SK-N-SH (cell line): ENCODE results near the gene TMEM161A. TPM values are rescaled to one million over a fixed set of nuclear protein-coding genes. Genes with fewer than 3 reads are reported as not detected.

Experiments used
- CTCF ChIA-PET: fragments of 300-600, 350-600 bp; formaldehyde crosslinking; extraction: SDS; loops from one replicate; lab custom pipeline; 2021; lab: Yijun Ruan, JAX
- POLR2A ChIA-PET: fragments of 350-600 bp; sonication (Branson Sonifier 250); formaldehyde crosslinking; extraction: SDS; loops from one replicate; lab custom pipeline; 2020; ENCODE audit warnings: antibody characterized with exemption, inconsistent platforms; lab: Yijun Ruan, JAX
- DNase-seq: peaks from one replicate; pipeline ENCODE4 v3.0.0; 2012
- H2AFZ ChIP-seq: fragments of 200-600 bp; sonication (generic); 2 replicates; pipeline ENCODE4 v1.8.1; 2016; ENCODE audit warnings: antibody characterized with exemption, mild to moderate bottlenecking, low read depth
- H3F3A ChIP-seq: fragments of 200-600 bp; sonication (generic); replicated peaks from 2 replicates; pipeline ENCODE3; 2016; ENCODE audit warnings: antibody characterized with exemption, mild to moderate bottlenecking; ENCODE audit not compliant: insufficient read depth
- H3K27ac ChIP-seq, 2 experiments: fragments of 200-500 bp in 1 of 2; fragments of 200-600 bp in 1 of 2; sonication (Bioruptor generic) in 1 of 2; sonication (generic), shearing (Covaris generic) in 1 of 2; 2 replicates each; pipeline versions ENCODE4 v1.5.1 to v1.6.1; 2014 to 2016; ENCODE audit warnings: low read depth in 2 of 2, inconsistent platforms in 1 of 2, low read length in 1 of 2, mild to moderate bottlenecking in 1 of 2, mixed read lengths in 1 of 2
- H3K27me3 ChIP-seq: fragments of 200-600 bp; sonication (generic), shearing (Covaris generic); 2 replicates; pipeline ENCODE4 v1.6.1; 2016; ENCODE audit warnings: mixed run types; ENCODE audit not compliant: insufficient read depth
- H3K36me3 ChIP-seq, 2 experiments: fragments of 200-500 bp in 1 of 2; fragments of 200-600 bp in 1 of 2; sonication (Bioruptor generic) in 1 of 2; sonication (generic) in 1 of 2; replicated peaks in 1 of 2; 2 replicates each; pipeline versions ENCODE3 to v1.5.1; 2014 to 2016; ENCODE audit warnings: low read length in 1 of 2, mild to moderate bottlenecking in 1 of 2; ENCODE audit not compliant: insufficient read depth in 2 of 2, control insufficient read depth in 1 of 2
- H3K4me1 ChIP-seq, 2 experiments: fragments of 200-500 bp in 1 of 2; fragments of 200-600 bp in 1 of 2; sonication (Bioruptor generic) in 1 of 2; sonication (generic), shearing (Covaris generic) in 1 of 2; 2 replicates each; pipeline versions ENCODE4 v1.5.1 to v1.6.1; 2014 to 2016; ENCODE audit warnings: low read depth in 1 of 2, low read length in 1 of 2, mixed run types in 1 of 2; ENCODE audit not compliant: insufficient read depth in 2 of 2, control insufficient read depth in 1 of 2
- H3K4me2 ChIP-seq: fragments of 200-600 bp; sonication (generic), shearing (Covaris generic); 2 replicates; pipeline ENCODE4 v1.6.1; 2017; ENCODE audit warnings: mixed run types
- H3K4me3 ChIP-seq, 2 experiments: fragments of 200-500 bp in 1 of 2; fragments of 200-600 bp in 1 of 2; sonication (Bioruptor generic) in 1 of 2; sonication (generic), shearing (Covaris generic) in 1 of 2; 2 replicates each; pipeline versions ENCODE4 v1.5.1 to v1.8.1; 2014 to 2016; ENCODE audit warnings: low read depth in 2 of 2, inconsistent platforms in 1 of 2, low read length in 1 of 2, mild to moderate bottlenecking in 1 of 2, mixed read lengths in 1 of 2, moderate library complexity in 1 of 2
- H3K79me2 ChIP-seq: fragments of 200-600 bp; sonication (generic); 2 replicates; pipeline ENCODE4 v1.8.1; 2017; ENCODE audit warnings: mild to moderate bottlenecking; ENCODE audit not compliant: insufficient read depth
- H3K9ac ChIP-seq: fragments of 200-600 bp; sonication (generic); 2 replicates; pipeline ENCODE4 v1.6.1; 2017; ENCODE audit warnings: mixed run types
- H3K9me2 ChIP-seq: fragments of 200-600 bp; sonication (generic); 2 replicates; pipeline ENCODE4 v1.6.1; 2017; ENCODE audit warnings: mixed run types
- H3K9me3 ChIP-seq: fragments of 200-600 bp; sonication (generic); 2 replicates; pipeline ENCODE4 v1.6.1; 2017; ENCODE audit warnings: mixed run types, mild to moderate bottlenecking, moderate library complexity
- H4K20me1 ChIP-seq: fragments of 200-600 bp; sonication (generic); 2 replicates; pipeline ENCODE4 v1.6.1; 2017; ENCODE audit warnings: mild to moderate bottlenecking, mixed run types; ENCODE audit not compliant: insufficient read depth
- CHD2 ChIP-seq: fragments of 150-350 bp; IDR thresholded peaks from 2 replicates; pipeline ENCODE4 v1.6.1; 2018; ENCODE audit warnings: low read length; ENCODE audit not compliant: partially characterized antibody
- ELF1 ChIP-seq: IDR thresholded peaks from 2 replicates; pipeline ENCODE4 v1.4.0; 2012
- FOSL2 ChIP-seq: IDR thresholded peaks from 2 replicates; pipeline ENCODE4 v1.4.0; 2012; ENCODE audit warnings: low read depth, mild to moderate bottlenecking, moderate library complexity, borderline replicate concordance
- FOXJ3 ChIP-seq: sonication (generic); formaldehyde crosslinking; IDR thresholded peaks from 2 replicates; pipeline ENCODE4 v1.5.1; 2020; ENCODE audit warnings: mild to moderate bottlenecking, missing genetic modification reagents
- GABPA ChIP-seq: IDR thresholded peaks from 2 replicates; pipeline ENCODE4 v1.4.0; 2012; ENCODE audit warnings: low read depth, mild to moderate bottlenecking
- MEF2A ChIP-seq: IDR thresholded peaks from 2 replicates; pipeline ENCODE4 v1.4.0; 2012; ENCODE audit warnings: low read depth, borderline replicate concordance
- NFIC ChIP-seq: IDR thresholded peaks from 2 replicates; pipeline ENCODE4 v1.4.0; 2012; ENCODE audit warnings: borderline replicate concordance
- NRF1 ChIP-seq: IDR thresholded peaks from 2 replicates; pipeline ENCODE4 v1.6.1; 2012; ENCODE audit warnings: low read depth, mild to moderate bottlenecking, low read length
- POLR2AphosphoS5 ChIP-seq: IDR thresholded peaks from 2 replicates; pipeline ENCODE4 v1.6.1; 2012; ENCODE audit warnings: low read depth, low read length
- RAD21 ChIP-seq: IDR thresholded peaks from 2 replicates; pipeline ENCODE4 v1.6.1; 2012; ENCODE audit warnings: mild to moderate bottlenecking, low read length
- RCOR1 ChIP-seq: fragments of 150-350 bp; IDR thresholded peaks from 2 replicates; pipeline ENCODE4 v1.6.1; 2017; ENCODE audit warnings: antibody characterized with exemption, low read length
- RXRA ChIP-seq: IDR thresholded peaks from 2 replicates; pipeline ENCODE4 v1.4.0; 2012; ENCODE audit warnings: low read depth, mild to moderate bottlenecking, borderline replicate concordance
- SIN3A ChIP-seq: IDR thresholded peaks from 2 replicates; pipeline ENCODE4 v1.6.1; 2012; ENCODE audit warnings: low read depth, mild to moderate bottlenecking, low read length, moderate library complexity, borderline replicate concordance
- SMC3 ChIP-seq: IDR thresholded peaks from 2 replicates; pipeline ENCODE4 v1.6.1; 2012; ENCODE audit warnings: low read depth, low read length, improper control_type of control experiment
- TCF12 ChIP-seq: IDR thresholded peaks from 2 replicates; pipeline ENCODE4 v1.4.0; 2012
- WGBS: methylation state at CpG from one replicate; pipeline ENCODE4 v1.1.6; 2017; ENCODE audit warnings: low lambda C conversion rate; 5-methylcytosine and 5-hydroxymethylcytosine counted together
- polyA plus RNA-seq, 3 experiments: library from polyadenylated mRNA; depleted of rRNA; stranded (reverse); fragments of >200 nt; gene quantifications; 2 replicates each; pipeline ENCODE4 v1.2.3, GENCODE V29; 2012
- TF ChIP-seq, protein P1 (sequence below): fragments of 200-600 bp; sonication (generic); IDR thresholded peaks from 2 replicates; pipeline ENCODE4 v1.6.1; 2017; ENCODE audit warnings: antibody characterized with exemption, mild to moderate bottlenecking, moderate library complexity
- TF ChIP-seq, protein P2 (sequence below): IDR thresholded peaks from 2 replicates; pipeline ENCODE4 v1.4.0; 2012; ENCODE audit warnings: low read depth
- TF ChIP-seq, protein P3 (sequence below): IDR thresholded peaks from 2 replicates; pipeline ENCODE4 v1.6.1; 2012; ENCODE audit warnings: mild to moderate bottlenecking, low read depth, low read length, moderate library complexity
- TF ChIP-seq, protein P4 (sequence below): fragments of 150-350 bp; IDR thresholded peaks from 2 replicates; pipeline ENCODE4 v1.6.1; 2016; ENCODE audit warnings: mild to moderate bottlenecking, low read depth, low read length
- TF ChIP-seq, protein P5 (sequence below): IDR thresholded peaks from 2 replicates; pipeline ENCODE4 v1.4.0; 2012; ENCODE audit warnings: low read depth, borderline replicate concordance

Gene TMEM161A
- polyA plus RNA-seq, 1 of the 3 experiments (the other 2 are of a cell fraction), result 39.3 TPM

DNA sequence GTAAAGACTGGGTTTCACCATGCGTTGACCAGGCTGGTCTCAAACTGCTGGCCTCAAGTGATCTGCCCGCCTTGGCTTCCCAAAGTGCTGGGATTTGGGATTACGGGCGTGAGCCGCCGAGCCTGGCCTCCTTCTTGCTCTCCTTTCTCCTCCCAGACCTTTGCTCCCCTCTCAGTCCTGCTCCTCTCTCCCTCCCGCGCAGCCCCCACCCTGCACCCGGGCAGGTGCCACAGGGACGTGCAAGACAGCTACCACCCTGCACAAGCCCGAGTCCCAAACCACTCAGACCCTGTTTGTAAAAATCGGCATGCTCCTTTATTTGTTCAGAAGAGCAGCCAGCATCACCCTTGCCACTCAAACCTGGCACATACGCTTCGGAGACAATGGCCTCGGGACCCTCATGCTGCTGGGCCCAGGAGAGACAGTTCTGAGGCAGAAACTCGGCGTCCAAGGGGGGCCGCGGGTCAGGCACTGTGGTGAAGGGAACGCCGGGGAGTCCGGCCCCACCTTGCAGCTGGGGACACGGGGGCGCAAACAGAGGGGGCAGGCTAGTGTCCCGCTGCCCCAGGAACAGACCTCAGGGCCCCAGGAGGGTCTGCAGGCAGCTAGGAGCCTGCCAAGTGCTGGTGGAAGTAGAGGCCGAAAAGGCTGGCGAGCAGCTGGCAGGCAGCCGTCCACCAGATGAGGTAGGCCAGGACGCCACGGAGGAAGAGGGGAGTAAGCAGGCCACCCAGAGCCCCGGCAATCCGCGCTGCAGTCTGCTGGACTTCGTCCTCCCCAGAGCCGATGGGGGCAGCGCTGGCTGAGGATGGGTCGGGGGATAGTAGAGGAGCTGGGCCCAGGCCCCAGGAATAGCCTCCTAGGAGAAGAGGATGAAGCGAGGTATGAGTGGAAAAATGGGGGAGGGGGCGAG is 18.7 kb downstream of the TMEM161A start:
- peaks cover 0 to 4% of the 10 kb centered on the region in 2 experiments for H3K36me3 ChIP-seq
- H3K79me2 ChIP-seq, result no peaks in the 10 kb centered on the region
- H3K9ac ChIP-seq, result no peak overlapping the region
- CTCF ChIA-PET, result interaction anchor here (0.7 kb wide), 2 partner anchors 9 to 123 kb away, joined by 3 read pairs; no protein-coding TSS in a partner anchor
- no peak overlapping the region for H2AFZ ChIP-seq
- H3K27me3 ChIP-seq, result no peaks in the 10 kb centered on the region
- no peak overlapping the region for H3K4me2 ChIP-seq
- no peak overlapping the region for H3K27ac ChIP-seq
- no peaks in the 10 kb centered on the region for H3F3A ChIP-seq
- H3K4me1 ChIP-seq, result no peaks in the 10 kb centered on the region
- H3K9me2 ChIP-seq, result no peaks in the 10 kb centered on the region
- H3K9me3 ChIP-seq, result peaks cover 4% of the 10 kb centered on the region; the same call in 1 of the 2 replicates
- 95% methylated on average over 37 of the region's 39 CpGs for WGBS
- no peak overlapping the region for H3K4me3 ChIP-seq
- no peak for DNase-seq
- TF ChIP-seq, protein P1, sequence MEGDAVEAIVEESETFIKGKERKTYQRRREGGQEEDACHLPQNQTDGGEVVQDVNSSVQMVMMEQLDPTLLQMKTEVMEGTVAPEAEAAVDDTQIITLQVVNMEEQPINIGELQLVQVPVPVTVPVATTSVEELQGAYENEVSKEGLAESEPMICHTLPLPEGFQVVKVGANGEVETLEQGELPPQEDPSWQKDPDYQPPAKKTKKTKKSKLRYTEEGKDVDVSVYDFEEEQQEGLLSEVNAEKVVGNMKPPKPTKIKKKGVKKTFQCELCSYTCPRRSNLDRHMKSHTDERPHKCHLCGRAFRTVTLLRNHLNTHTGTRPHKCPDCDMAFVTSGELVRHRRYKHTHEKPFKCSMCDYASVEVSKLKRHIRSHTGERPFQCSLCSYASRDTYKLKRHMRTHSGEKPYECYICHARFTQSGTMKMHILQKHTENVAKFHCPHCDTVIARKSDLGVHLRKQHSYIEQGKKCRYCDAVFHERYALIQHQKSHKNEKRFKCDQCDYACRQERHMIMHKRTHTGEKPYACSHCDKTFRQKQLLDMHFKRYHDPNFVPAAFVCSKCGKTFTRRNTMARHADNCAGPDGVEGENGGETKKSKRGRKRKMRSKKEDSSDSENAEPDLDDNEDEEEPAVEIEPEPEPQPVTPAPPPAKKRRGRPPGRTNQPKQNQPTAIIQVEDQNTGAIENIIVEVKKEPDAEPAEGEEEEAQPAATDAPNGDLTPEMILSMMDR, result no peak
- TF ChIP-seq FOXJ3 (no peak), CHD2 (no peak), SMC3 (no peak), NFIC (no peak), NRF1 (no peak), GABPA (no peak), RXRA (no peak), RAD21 (no peak), ELF1 (no peak), MEF2A (no peak), RCOR1 (no peak), SIN3A (no peak), TCF12 (no peak), FOSL2 (no peak), POLR2AphosphoS5 (no peak)
- TF ChIP-seq, protein P2, sequence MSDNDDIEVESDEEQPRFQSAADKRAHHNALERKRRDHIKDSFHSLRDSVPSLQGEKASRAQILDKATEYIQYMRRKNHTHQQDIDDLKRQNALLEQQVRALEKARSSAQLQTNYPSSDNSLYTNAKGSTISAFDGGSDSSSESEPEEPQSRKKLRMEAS, result no peak
- TF ChIP-seq, protein P3, sequence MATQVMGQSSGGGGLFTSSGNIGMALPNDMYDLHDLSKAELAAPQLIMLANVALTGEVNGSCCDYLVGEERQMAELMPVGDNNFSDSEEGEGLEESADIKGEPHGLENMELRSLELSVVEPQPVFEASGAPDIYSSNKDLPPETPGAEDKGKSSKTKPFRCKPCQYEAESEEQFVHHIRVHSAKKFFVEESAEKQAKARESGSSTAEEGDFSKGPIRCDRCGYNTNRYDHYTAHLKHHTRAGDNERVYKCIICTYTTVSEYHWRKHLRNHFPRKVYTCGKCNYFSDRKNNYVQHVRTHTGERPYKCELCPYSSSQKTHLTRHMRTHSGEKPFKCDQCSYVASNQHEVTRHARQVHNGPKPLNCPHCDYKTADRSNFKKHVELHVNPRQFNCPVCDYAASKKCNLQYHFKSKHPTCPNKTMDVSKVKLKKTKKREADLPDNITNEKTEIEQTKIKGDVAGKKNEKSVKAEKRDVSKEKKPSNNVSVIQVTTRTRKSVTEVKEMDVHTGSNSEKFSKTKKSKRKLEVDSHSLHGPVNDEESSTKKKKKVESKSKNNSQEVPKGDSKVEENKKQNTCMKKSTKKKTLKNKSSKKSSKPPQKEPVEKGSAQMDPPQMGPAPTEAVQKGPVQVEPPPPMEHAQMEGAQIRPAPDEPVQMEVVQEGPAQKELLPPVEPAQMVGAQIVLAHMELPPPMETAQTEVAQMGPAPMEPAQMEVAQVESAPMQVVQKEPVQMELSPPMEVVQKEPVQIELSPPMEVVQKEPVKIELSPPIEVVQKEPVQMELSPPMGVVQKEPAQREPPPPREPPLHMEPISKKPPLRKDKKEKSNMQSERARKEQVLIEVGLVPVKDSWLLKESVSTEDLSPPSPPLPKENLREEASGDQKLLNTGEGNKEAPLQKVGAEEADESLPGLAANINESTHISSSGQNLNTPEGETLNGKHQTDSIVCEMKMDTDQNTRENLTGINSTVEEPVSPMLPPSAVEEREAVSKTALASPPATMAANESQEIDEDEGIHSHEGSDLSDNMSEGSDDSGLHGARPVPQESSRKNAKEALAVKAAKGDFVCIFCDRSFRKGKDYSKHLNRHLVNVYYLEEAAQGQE, result no peak
- TF ChIP-seq, protein P4, sequence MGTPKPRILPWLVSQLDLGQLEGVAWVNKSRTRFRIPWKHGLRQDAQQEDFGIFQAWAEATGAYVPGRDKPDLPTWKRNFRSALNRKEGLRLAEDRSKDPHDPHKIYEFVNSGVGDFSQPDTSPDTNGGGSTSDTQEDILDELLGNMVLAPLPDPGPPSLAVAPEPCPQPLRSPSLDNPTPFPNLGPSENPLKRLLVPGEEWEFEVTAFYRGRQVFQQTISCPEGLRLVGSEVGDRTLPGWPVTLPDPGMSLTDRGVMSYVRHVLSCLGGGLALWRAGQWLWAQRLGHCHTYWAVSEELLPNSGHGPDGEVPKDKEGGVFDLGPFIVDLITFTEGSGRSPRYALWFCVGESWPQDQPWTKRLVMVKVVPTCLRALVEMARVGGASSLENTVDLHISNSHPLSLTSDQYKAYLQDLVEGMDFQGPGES, result no peak
- TF ChIP-seq, protein P5, sequence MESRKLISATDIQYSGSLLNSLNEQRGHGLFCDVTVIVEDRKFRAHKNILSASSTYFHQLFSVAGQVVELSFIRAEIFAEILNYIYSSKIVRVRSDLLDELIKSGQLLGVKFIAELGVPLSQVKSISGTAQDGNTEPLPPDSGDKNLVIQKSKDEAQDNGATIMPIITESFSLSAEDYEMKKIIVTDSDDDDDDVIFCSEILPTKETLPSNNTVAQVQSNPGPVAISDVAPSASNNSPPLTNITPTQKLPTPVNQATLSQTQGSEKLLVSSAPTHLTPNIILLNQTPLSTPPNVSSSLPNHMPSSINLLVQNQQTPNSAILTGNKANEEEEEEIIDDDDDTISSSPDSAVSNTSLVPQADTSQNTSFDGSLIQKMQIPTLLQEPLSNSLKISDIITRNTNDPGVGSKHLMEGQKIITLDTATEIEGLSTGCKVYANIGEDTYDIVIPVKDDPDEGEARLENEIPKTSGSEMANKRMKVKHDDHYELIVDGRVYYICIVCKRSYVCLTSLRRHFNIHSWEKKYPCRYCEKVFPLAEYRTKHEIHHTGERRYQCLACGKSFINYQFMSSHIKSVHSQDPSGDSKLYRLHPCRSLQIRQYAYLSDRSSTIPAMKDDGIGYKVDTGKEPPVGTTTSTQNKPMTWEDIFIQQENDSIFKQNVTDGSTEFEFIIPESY, result no peak
- H4K20me1 ChIP-seq, result no peaks in the 10 kb centered on the region
- POLR2A ChIA-PET, result no interaction called here
